ENCODE measurements around the gene SLC22A12.
A peak's percentile ranks its signal among the peaks of the same experiment; 100 is the strongest.

The SLC22A12 gene

DNA sequence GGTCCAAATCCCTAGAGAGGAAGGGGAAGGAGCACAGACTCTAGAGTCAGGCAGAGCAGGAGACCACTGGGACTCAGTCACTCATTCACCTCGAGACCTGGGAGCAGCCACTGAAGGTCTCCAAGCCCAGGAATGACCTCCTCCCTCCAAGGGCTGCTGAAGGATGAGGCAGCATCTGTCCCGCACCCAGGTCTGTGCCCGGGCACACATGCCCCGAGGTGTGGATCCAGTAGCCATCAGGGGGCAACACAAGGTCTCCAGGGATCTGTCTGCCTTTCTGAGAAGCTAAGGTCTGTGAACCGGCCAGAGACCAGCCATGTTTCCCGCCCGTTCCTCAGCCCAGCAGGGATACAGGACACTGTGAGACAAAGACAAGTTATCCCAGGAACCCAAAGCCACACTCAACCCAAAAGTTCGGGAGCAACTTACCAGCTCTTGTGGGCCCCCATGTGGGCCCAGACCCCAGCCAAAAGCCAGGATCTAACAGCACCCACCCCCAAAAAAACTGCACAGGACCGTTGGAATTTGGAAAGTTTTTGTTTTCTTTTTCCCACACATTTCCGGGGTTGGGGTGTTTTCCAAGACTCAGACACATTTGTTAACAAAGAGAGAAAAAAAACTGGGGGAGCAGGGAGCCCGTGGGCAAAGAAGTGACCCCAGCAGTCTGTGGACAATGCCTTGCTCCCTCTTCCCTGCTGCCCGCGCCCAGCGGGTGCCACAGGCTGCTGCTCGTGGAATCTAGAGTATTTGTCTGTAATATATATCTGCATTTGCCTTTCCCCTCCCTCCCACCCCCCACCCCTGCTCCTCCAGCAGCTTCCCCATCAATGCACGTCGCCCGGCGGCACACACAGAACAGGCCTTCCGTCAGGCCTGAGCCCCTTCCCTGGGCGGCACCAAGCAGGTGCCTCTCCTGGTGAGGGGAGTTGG, 14.9 kb downstream of the SLC22A12 start:
- no peak for DNase-seq

DNA sequence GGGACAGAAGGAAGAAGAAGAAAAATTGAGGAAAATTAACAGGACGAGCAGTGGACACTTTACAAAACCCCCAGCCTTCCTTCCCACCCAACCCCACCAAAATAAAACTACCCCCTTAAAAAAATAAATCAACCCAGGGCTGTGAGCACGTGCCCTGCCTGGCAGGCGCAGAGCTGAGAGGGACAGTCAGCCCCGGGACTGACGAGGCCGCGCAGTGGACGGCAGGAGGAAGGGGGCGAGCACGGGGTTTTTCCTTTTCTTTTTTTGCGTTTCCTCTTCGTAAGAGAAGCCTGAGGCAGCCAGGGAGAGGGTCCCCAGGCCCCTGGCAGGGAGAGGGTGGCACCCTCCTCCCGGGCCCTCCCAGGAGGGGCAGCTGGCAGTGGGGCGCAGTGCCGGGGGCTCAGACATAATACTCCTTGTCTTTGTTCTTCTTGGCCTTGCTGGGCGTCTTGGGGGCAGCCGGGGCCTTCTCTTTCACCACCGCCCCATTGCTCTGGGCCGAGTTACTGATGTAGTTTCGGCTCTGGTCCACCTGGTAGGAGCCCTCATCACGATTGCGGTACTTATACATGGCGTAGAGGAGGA, 15.9 kb downstream of the SLC22A12 start:
- DNase-seq: no peak

DNA sequence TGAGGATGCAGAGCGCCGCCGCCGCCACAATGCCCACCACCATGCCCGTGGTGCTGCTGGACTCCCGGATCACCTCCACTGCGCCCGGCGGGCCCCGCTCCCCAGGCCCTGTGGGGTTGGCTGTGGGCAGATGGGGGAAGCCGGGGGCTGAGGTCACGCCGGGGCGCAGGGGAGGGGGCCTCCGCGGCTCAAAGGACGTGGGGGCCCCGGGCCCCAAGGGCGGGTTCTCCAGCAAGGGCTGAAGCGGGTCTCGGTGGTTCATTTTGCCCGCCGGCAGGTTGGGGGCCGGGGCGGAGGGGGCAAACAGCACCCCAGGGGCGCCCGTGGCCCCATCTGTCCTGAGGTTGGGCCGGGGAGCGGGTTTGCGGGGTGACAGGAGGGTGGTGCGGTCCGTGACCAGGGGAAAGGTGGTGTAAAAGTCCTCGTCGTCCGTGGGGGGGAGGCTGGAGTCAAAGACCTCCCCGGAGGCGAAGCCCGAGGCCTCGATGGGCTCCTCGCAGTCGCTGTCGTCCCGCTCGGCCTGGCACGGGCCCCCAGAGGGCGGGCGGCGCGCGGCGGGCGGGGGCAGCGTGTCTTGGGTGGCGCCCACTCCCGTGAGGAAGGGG, 16.5 kb downstream of the SLC22A12 start:
- no peak for DNase-seq

DNA sequence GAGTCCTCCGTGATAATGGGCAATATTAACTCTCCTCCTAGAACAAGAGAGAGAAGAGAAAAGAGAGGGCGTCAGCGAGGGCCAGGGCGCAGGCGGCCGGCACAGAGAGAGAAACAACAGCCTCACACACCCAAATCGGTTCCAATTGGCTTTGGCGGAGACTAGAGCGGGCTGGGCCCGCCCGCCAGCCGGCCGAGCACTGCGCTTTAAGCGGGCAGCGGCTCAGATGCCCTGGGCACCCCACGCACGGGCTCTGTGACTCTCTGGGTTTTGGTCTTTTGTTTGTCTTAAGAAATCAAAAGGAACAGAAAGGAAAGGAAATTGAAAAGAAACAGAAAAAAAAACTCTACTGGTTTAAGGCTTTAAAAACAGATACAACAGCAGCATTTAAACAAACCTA, 17.0 kb downstream of the SLC22A12 start:
- no peak for DNase-seq

DNA sequence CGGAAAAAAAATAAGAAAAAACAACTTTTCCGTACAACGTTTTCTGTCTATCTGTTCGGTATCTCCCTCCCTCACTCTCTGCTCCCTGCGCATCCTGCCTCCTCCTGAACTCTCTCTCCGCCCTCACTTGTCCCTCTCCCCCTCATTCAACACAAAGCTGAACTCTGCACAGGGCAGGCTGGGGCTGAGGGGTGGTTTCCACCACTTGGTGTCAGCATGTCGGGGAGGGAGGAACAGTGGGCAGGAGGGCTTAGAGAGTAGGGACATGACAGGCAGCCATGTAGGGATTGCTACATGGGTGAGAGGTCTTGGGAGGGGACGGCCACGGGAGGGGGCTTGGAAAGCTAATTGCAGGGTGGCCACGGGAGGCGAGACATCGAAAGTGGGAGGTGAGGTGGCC, 17.6 kb downstream of the SLC22A12 start:
- DNase-seq: no peak

DNA sequence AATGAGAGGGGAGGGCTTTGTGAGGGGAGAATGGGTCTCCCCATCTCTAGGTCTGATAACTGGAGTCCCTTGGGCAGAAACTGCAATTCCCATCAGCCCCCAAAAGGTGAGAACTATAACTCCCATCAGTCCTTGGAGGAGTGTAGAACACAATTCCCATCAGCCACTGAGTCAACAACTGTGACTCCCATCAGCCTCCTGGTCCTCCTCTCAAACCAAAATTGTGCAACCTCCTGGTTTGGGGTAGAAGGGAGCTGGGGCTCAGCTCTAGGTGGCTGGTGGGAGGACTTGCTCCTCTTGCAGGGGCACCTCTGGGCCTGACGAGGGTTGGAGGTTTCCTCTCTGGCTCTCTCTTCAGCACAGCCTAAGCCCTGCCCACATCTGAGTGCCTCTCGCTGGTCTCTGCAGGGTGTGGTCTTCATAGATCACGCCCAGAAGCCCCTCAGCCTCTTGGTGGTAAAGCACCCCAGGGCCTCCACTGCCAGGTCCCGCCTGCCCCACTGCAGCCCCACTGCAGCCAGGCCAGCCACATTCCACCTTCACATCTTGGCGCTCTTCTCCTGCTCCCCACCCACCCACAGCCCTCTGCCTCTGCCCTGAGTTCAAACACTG, 18.5 kb downstream of the SLC22A12 start:
- DNase-seq: no peak

DNA sequence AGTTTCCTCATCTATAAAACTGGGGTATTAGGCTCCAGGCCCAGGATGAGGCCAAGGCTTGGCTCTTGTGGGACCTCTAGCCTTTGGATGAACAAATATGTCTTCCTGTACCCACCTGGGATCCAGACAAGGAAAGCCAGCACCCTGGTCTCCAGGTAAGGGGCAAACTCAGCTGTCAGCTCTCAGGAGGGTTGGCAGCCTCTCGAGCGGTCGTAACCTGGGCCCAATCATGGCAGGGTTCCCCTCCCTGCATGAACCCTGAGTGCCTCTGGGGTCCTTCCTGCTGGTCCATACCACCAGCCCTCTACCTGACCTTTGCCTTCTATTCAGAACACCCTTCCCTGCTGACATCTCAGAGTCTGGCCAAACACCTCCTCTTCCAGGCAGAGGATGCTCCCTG, 19.6 kb downstream of the SLC22A12 start:
- DNase-seq: no peak

DNA sequence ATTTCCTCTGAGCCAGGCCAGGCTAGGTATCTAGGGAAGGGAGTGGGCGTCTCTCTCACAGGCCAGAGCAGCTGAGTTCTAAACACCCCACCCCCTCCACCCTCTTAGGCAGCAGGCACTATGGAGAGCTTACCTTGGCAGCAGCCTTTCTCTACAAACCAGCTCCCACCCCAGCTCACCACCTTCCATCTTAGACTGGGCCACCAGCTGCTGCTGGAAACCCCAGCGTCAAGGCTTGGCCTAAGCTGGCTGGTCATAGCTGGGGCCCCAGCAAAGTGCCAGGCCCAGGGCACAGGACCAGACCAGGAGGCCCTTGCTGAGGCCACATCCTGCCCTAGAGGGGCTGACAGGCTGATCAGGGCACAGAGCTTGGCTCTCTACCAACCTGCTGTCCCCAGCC, 20.2 kb downstream of the SLC22A12 start:
- DNase-seq: no peak

DNA sequence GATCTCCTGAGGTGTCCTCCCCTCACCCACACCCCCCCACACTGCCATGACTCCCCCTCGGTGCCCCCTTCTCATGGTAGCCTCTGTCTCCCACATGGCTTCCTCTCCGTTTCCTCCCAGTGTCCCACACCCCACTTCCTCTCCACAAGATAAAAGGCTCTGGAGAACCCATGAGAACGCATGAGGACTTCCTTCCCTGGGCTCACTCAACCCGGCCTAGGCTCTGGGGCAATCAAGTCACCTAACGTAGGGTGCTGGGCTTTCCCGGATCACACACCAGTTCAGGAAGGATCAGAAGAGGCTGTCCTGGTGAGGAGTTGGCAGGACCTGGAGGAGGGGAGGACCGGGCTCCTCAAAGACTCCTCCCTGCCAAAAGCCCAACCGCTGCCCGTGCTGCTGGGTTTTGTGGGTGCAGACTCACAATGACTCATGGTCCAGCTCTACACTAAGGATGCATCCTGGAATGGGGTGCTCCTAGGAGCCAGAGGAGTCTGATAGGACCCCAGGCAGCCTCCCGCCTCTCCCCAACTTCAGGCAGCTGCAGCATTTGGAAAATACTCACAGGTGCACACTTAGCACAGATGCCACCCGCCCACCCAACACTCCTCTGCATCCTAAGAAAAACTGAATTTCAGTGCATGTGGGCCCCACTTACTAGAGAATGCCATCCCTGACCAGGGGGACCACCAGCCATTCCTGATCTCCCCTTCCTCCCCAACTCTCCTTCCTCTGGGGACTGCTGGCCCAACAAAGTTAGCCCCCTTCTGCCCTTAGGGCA, 21.0 kb downstream of the SLC22A12 start:
- no peak for DNase-seq

DNA sequence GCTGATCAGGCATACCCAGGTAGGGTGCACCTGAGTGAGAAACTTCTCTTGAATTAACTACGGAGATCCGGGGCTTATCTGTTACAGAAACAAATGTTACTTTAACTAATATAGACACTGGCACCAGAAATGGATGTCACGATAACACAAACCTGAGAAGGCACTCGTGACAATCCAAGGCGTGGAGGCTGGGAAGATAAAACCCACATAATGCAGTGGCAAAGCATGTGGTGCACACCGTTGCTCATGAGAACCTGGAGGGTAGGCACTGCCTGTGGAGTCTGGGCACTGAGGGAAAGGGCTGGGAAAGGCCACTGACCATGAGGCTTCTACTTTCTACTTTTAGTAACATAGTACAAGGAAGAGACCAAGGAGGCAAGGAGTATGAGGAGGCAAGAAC, 22.6 kb downstream of the SLC22A12 start:
- DNase-seq: no peak

DNA sequence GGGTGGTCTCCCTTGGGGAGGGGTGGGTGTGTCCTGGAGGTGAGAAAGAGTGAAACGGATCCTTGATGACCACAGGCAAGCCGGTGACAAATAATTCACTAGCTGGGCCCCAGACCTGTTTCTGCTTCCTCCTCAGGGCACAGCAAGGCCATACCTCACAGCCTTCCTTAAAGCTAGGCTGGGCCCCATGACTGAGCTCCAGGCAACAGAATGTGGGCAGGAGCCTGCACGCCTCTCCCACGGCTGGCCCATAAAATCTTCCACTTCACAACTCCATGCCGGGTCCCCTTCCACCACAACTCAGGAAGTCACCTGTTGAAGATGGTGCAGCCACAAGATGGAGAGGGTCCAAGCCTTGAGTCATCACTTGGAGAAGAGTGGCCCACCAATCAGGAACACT, 23.9 kb downstream of the SLC22A12 start:
- DNase-seq: no peak

DNA sequence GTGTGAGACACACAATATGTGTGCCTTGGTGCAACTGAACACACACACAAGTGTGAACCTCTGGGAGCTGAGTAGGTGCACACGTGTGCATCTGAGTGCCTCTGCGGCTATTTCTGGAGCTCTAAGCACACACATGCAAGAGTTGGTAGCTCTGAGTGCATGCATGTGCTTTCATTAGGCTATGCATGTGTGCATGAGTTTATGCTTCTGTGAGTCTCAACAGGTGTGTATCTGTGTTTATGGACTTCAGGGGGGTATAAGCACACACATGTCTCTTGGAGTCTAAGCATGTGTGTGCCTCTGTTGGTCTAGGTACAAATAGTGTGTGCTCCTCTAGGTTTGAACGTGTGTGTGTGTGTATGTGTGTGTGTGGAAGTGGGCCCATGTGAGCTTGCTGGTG, 25.8 kb downstream of the SLC22A12 start:
- no peak for DNase-seq

DNA sequence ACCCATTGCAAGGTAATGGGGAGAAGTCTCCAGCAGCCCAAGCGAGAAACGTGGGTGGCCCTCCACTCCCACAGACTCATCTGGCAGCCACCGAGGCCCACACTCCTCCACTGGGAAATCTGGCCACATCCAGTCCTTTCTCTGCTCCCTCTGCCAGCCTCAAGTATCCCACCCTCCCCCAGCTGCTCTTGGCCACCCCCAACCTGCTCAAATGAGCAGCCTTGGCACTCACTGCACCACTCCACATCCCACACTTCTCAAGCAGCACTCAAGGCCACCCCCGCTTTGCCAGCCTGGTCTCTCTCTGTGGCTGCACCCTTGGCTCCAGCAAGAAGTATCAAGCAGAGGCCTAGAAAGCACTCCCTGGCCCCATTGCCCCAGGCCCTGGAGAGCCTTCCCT, 28.2 kb downstream of the SLC22A12 start:
- no peak for DNase-seq

DNA sequence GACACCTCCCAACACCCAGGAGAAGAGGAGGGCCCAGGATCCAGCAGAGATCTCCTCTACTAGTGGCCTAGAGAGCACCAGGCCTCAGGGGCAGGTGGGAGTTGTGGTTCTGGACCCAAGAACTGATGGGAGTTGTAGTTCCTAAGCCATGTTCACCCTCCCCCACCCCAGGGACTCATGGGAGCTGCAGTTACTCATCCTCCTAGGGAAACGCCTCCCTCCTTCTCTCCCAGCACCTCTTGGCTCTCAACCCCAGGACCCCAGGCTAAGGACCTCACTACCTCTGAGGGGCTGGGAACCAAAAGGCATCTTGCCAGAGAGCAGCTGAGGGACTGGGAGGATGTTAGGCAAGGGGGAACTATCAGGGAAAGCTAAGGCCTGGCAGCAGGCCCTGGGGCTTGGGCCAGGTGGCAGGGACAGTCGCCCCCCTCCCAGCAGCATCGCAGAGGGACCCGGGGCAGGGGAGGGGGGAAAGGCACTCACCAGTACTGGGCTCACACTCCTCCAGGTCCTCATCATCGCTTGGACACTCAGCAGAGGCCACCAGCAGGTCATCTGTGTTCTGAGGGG, 28.9 kb downstream of the SLC22A12 start:
- DNase-seq: no peak

DNA sequence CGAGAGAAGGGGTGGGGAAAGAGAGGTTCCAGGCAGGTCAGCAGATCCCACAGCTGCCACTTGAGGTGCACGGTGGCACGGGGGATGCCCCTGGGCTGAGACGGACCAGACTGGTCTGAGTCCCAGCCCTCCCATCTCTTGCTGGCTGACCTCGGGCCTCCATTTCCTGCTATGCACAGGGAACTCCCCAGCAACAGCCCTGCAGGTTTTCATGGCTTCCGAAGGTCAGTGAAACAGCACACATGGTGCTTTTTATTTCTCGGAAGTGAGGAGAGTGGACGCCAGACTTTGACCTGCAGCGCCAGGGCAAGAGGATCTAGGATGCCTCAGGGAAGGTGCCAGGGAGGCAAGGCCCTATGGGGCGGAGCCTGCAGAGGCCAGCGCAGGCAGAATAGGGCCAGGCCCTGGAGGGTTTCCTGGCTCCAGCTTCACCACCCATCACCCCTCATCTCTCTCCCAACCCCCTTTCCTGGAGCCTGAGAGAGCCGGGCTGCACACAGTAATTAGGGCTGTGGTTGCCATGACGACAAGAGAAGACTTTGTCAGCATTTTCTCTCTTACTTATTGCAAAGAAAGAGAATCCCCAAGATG, 29.5 kb downstream of the SLC22A12 start:
- DNase-seq: no peak

DNA sequence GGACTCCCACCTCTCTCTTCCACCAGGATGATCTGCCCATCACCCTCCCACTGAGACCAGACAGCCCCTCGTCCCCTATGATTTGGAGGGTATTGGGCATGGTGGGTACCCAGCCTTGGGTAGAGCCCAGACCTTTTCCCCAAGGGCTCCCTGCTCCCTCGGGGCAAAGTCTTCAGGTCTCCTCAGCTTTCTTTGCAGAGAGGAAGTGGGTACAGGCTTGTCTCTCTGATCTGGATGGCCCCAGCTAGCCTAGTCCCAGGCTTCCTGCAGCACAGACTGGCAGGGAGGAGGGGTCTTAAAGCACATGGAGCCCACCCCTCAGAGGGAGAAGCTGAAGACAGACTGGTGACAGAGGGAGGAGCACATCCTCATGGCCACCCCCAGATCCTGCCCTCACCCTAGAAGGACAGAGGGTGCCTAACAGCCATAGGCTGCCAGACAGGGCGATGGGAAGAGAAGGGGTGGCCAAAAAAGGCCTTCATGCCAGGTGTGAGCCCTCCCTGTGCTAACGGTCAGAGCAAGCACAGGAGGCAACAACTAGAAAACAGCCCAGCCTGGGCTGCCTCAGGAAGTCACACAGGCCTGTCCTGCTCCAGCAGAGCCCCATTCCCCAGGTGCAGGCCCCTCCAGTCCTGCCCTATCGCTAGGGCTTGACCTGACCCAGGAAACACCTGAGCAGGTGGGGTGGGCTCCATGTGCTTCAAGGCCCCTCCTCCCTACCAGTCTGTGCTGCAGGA, 30.4 kb downstream of the SLC22A12 start:
- DNase-seq: no peak

DNA sequence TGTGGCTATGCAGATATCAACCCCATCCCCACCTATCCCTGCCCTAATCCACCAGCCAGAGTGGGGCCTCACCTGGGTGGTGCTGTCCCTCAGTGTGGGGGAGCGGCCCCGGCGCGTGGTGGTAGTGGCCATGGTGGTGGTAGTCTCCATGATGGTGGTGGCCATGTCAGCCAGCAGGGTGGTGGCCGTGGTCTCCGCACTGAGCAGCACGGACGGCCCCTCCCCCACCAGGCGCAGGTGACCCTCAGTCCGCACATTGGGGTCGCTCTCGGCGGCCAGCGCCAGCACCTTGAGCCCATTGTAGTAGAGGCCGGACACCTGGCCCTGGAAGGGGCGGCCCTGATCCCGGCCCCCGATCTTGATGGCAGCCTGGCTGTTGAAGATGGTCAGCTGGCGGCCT, 31.7 kb downstream of the SLC22A12 start:
- no peak for DNase-seq

DNA sequence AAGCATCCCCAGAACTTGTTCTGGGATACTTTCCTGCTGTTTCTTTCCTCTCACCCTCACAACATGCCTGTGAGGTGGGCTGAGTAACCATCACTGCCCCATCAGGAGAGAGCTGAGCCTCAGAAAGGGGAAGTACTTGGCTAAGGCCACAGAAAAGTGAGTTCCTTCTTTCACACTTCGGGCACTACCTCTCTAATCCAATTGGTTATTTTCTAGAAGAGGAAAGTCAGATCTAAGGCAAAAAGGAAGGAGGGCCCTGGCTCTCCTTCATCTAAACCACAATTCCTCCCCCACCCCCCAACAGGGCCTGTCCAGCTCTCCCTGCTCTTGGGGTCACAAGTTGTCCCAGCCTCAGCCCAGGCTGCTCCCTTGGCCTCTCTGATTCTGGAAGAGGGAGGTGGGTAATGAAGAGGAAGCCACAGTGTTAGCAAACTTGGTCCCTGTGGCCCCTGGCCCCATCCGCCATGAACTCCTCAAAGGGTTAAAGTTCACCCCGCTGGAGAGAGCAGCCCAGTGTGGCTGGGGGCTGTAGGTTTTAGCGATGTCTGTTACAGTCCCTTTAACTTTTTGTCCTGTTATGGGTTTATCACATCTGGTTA, 34.0 kb downstream of the SLC22A12 start:
- DNase-seq: peak; percentile 7 to 46

DNA sequence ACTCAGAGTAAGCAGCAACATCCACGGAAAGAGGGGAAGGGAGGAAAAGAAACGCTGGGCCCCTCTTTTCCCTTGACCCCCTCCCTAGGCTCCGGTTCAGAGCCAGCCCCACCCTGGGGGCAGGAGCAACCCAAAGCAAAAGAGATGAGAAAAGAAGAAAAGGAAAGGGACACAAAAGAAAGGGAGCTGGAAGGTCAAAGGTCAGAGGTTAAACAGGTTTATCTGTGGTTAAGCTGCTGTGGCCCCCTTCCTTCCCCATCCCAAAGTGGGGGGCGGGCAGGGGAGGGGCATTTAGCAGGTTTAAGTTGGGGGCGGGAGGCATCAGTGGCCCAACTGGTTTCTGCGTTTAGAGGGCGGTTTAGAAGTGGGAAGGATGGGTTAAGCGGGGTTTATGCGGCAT, 35.6 kb downstream of the SLC22A12 start:
- no peak for DNase-seq

DNA sequence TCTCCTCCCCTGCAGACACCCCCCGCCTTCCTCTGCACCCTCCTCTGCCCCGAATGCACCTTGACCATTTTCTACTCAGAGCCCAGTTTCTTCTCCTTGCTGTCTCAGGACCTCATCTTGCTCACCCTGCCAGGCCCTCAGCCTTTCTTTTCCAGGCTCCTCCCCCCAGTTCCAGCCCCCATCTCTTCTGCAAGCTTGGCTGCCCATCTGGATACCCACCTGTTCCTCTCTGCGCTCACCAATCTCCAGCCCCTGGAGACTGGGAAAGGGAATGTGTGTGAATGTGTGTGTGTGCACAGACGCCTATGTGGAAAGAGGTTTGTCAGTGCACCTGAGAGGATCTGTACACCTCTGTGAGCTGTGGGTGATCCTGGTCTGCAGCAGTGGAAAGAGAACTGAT, 36.4 kb downstream of the SLC22A12 start:
- DNase-seq: no peak

DNA sequence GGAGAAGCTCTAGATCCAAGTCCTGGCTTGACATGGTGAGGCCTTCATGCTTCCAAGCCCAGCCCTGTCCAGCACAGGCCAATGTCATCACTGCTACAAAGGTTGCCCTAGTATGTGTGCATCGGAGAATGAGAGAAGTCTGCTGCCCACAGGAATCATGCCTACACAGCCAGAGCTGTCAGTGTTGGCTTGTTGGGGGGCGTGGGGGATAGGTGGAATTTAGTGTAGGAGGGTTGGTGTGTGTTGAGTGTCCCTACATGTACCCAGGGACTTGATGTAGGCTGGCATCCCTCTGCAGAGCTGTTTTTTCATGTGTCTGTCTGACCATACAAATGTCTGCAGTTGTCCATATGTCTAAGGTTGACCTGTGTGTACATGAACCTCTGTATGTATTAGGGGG, 37.6 kb downstream of the SLC22A12 start:
- DNase-seq: no peak

Data from CD4-positive, alpha-beta T cell treated with Interleukin-4 for 1 hour (primary cell).